GM12878 (cell line): ENCODE measurements around the gene ING5. TPM values are rescaled to one million over a fixed set of nuclear protein-coding genes. Genes with fewer than 3 reads are reported as not detected.

Source experiments
- ATAC-seq: fragments of 200-7000 bp; cut with Tn5 transposase; 3 replicates; pipeline ENCODE4 v1.9.1; 2020; ENCODE audit warnings: mild to moderate bottlenecking, moderate library complexity
- BruUV-seq: library from RNA; stranded (reverse); fragments of 400-500 nt; replicated peaks from 2 replicates; lab custom pipeline; 2021; lab: Mats Ljungman, UMichigan
- CTCF ChIA-PET: fragments of 300-600 bp; sonication (Branson Sonifier 250); formaldehyde crosslinking; extraction: SDS; loops from one replicate; lab custom pipeline; 2021; ENCODE audit warnings: inconsistent platforms; lab: Yijun Ruan, JAX
- POLR2A ChIA-PET: fragments of 350-600 bp; formaldehyde crosslinking; extraction: SDS; loops from one replicate; lab custom pipeline; 2021; ENCODE audit warnings: inconsistent platforms; lab: Charles Lee
- RAD21 ChIA-PET: fragments of 300-600 bp; sonication (Branson Sonifier 250); formaldehyde crosslinking; loops from one replicate; lab custom pipeline; 2023; ENCODE audit warnings: antibody characterized with exemption; ENCODE audit not compliant: unreplicated experiment; lab: Charles Lee
- SMC1A ChIA-PET: fragments of 300-600 bp; sonication (Branson Sonifier 250); formaldehyde crosslinking; loops from one replicate; lab custom pipeline; 2023; ENCODE audit not compliant: unreplicated experiment, uncharacterized antibody; lab: Charles Lee
- DNase-seq: peaks from one replicate; pipeline ENCODE4 v3.0.0-alpha.2; 2011; ENCODE audit warnings: low read depth, low spot score
- FAIRE-seq: peaks from 3 replicates; lab custom pipeline; 2011; peaks lifted over from hg19 to GRCh38; lab: Jason Lieb, UNC
- H2AFZ ChIP-seq: 2 replicates; pipeline ENCODE4 v1.6.0; 2011; ENCODE audit warnings: low read depth, low read length, control low read depth; ENCODE audit not compliant: control insufficient read depth
- H3K27ac ChIP-seq: 2 replicates; pipeline ENCODE4 v1.5.1; 2011; ENCODE audit warnings: control low read depth; ENCODE audit not compliant: control insufficient read depth, insufficient read depth
- H3K27me3 ChIP-seq, 2 experiments: replicated peaks in 1 of 2; 2 replicates each; pipeline versions ENCODE4 v1.6.0 to v1.6.1; 2011; ENCODE audit warnings: low read length in 1 of 2; ENCODE audit not compliant: control insufficient read depth in 2 of 2, insufficient read depth in 2 of 2
- H3K36me3 ChIP-seq, 2 experiments: 2 replicates each; pipeline ENCODE4 v1.5.1; 2011; ENCODE audit warnings: low read length in 1 of 2; ENCODE audit not compliant: control insufficient read depth in 2 of 2, insufficient read depth in 2 of 2
- H3K4me1 ChIP-seq: 2 replicates; pipeline ENCODE4 v1.6.1; 2011; ENCODE audit warnings: mild to moderate bottlenecking, low read length, moderate library complexity, mixed read lengths; ENCODE audit not compliant: control insufficient read depth, insufficient read depth
- H3K4me2 ChIP-seq: 2 replicates; pipeline ENCODE4 v1.6.0; 2011; ENCODE audit warnings: control low read depth; ENCODE audit not compliant: control insufficient read depth, insufficient read depth
- H3K4me3 ChIP-seq: fragments of 200-600 bp; sonication (generic); 2 replicates; pipeline ENCODE4 v1.5.1; 2016
- H3K79me2 ChIP-seq: 2 replicates; pipeline ENCODE4 v1.6.0; 2011; ENCODE audit warnings: low read length; ENCODE audit not compliant: control insufficient read depth, insufficient read depth
- H3K9ac ChIP-seq: 2 replicates; pipeline ENCODE4 v1.8.0; 2011; ENCODE audit warnings: low read length, control low read depth, mixed read lengths; ENCODE audit not compliant: control insufficient read depth, insufficient read depth
- H3K9me3 ChIP-seq: replicated peaks from 3 replicates; pipeline ENCODE4 v1.5.1; 2011; ENCODE audit warnings: mild to moderate bottlenecking, low read length; ENCODE audit not compliant: control insufficient read depth, insufficient read depth
- H4K20me1 ChIP-seq: 2 replicates; pipeline ENCODE4 v1.6.0; 2011; ENCODE audit not compliant: control insufficient read depth, insufficient read depth
- BACH1 ChIP-seq: fragments of 450-650 bp; IDR thresholded peaks from 2 replicates; pipeline ENCODE4 v1.6.1; 2017; ENCODE audit warnings: mild to moderate bottlenecking, borderline replicate concordance
- BCL3 ChIP-seq: IDR thresholded peaks from 2 replicates; pipeline ENCODE4 v1.6.1; 2011; ENCODE audit warnings: borderline replicate concordance, low read depth, mild to moderate bottlenecking, moderate library complexity, low read length; ENCODE audit not compliant: insufficient read depth, poor library complexity, severe bottlenecking
- CHD1 ChIP-seq: IDR thresholded peaks from 2 replicates; pipeline ENCODE4 v1.6.1; 2012; ENCODE audit warnings: low read depth, low read length, improper control_type of control experiment
- ESRRA ChIP-seq: IDR thresholded peaks from 2 replicates; pipeline ENCODE4 v1.6.1; 2012; ENCODE audit warnings: mild to moderate bottlenecking, low read length, improper control_type of control experiment
- FOXK2 ChIP-seq: fragments of 450-650 bp; IDR thresholded peaks from 2 replicates; pipeline ENCODE4 v1.6.1; 2017; ENCODE audit warnings: mild to moderate bottlenecking, moderate library complexity
- FOXM1 ChIP-seq: IDR thresholded peaks from 2 replicates; pipeline ENCODE4 v1.6.1; 2012; ENCODE audit warnings: low read depth, mild to moderate bottlenecking, inconsistent platforms, low read length, moderate library complexity
- GATAD2B ChIP-seq: fragments of 450-650 bp; conservative IDR thresholded peaks from 2 replicates; pipeline ENCODE4 v1.6.1; 2017; ENCODE audit warnings: low read depth, mild to moderate bottlenecking, moderate library complexity
- IRF5 ChIP-seq: fragments of 450-650 bp; IDR thresholded peaks from 2 replicates; pipeline ENCODE4 v1.6.1; 2017; ENCODE audit warnings: borderline replicate concordance
- JUND ChIP-seq: IDR thresholded peaks from 2 replicates; pipeline ENCODE4 v1.6.1; 2012; ENCODE audit warnings: low read depth, mild to moderate bottlenecking, low read length, improper control_type of control experiment, moderate library complexity
- LARP7 ChIP-seq: fragments of 450-650 bp; IDR thresholded peaks from 2 replicates; pipeline ENCODE4 v1.6.1; 2017; ENCODE audit warnings: mild to moderate bottlenecking
- NFIC ChIP-seq: IDR thresholded peaks from 2 replicates; pipeline ENCODE4 v1.6.1; 2012; ENCODE audit warnings: low read depth, mild to moderate bottlenecking, inconsistent platforms, low read length, moderate library complexity
- NFYB ChIP-seq: IDR thresholded peaks from 2 replicates; pipeline ENCODE4 v1.6.1; 2011; ENCODE audit warnings: low read depth, mild to moderate bottlenecking, low read length, improper control_type of control experiment, moderate library complexity; ENCODE audit not compliant: insufficient read depth
- NR2C1 ChIP-seq: fragments of 450-650 bp; IDR thresholded peaks from 2 replicates; pipeline ENCODE4 v1.6.1; 2017; ENCODE audit warnings: antibody characterized with exemption, mild to moderate bottlenecking, moderate library complexity
- RCOR1 ChIP-seq: conservative IDR thresholded peaks from 2 replicates; pipeline ENCODE4 v1.6.1; 2012; ENCODE audit warnings: low read depth, low read length, improper control_type of control experiment
- SMARCA5 ChIP-seq: fragments of 450-650 bp; IDR thresholded peaks from 2 replicates; pipeline ENCODE4 v1.6.1; 2017; ENCODE audit warnings: mild to moderate bottlenecking
- STAT1 ChIP-seq: fragments of 450-650 bp; conservative IDR thresholded peaks from 2 replicates; pipeline ENCODE4 v1.6.1; 2014; ENCODE audit warnings: antibody characterized with exemption, mild to moderate bottlenecking
- TCF7 ChIP-seq: IDR thresholded peaks from 2 replicates; pipeline ENCODE4 v1.6.1; 2014; ENCODE audit warnings: antibody characterized with exemption, borderline replicate concordance
- ZBTB11 ChIP-seq: fragments of 450-650 bp; formaldehyde crosslinking; IDR thresholded peaks from 2 replicates; pipeline ENCODE4 v1.5.0; 2022; ENCODE audit warnings: mild to moderate bottlenecking, missing genetic modification characterization
- ZNF217 ChIP-seq: fragments of 450-650 bp; IDR thresholded peaks from 2 replicates; pipeline ENCODE4 v1.6.1; 2017; ENCODE audit warnings: antibody characterized with exemption, mild to moderate bottlenecking
- WGBS: methylation state at CpG from one replicate; pipeline ENCODE4 v1.1.6; 2016; ENCODE audit warnings: low lambda C conversion rate; ENCODE audit not compliant: insufficient replicate concordance, insufficient coverage; ENCODE audit errors: missing lambda C conversion rate; 5-methylcytosine and 5-hydroxymethylcytosine counted together
- in situ Hi-C: fragments of 300-500 bp; cut with MboI; formaldehyde crosslinking; loops from 9 replicates; pipeline ENCODE4 v1.14.3; 2018; ENCODE audit warnings: mixed read lengths
- intact Hi-C: fragments of 100-400 bp; cut with micrococcal nuclease; formaldehyde crosslinking; loops from one replicate; pipeline ENCODE4 v1.14.2; 2022; ENCODE audit not compliant: unreplicated experiment
- polyA plus RNA-seq, 11 experiments: library from polyadenylated mRNA; depleted of rRNA in 4 of 11; unstranded in 6 of 11; stranded (reverse) in 5 of 11; fragments of >200 nt; fragmentation: Nextera tagmentation in 4 of 11; fragmentation: Illumina TruSeq in 1 of 11; extraction: Ambion mirVana in 4 of 11; extraction: Trizol in 1 of 11; gene quantifications; 1 replicate in 1 of 11; 2 replicates in 10 of 11; pipeline versions ENCODE4 v1.2.1 to v1.2.3, GENCODE V29; 2011 to 2016; ENCODE audit warnings: inconsistent platforms in 2 of 11, missing spikeins in 2 of 11, low read depth in 1 of 11
- total RNA-seq, 4 experiments: library from RNA; depleted of rRNA in 3 of 4; stranded (reverse); fragments of >200 nt in 3 of 4; fragmentation: Illumina TruSeq in 1 of 4; extraction: Trizol in 1 of 4; gene quantifications; 2 replicates each; pipeline versions ENCODE4 v1.2.1 to v1.2.3, GENCODE V29; 2013 to 2021

The ING5 gene
- total and polyA plus RNA-seq, 10 of the 15 experiments (the other 5 are each of a cell fraction or from before 2014, with no cell fraction given): 10.0 to 46.1 (median 27.2) TPM

DNA sequence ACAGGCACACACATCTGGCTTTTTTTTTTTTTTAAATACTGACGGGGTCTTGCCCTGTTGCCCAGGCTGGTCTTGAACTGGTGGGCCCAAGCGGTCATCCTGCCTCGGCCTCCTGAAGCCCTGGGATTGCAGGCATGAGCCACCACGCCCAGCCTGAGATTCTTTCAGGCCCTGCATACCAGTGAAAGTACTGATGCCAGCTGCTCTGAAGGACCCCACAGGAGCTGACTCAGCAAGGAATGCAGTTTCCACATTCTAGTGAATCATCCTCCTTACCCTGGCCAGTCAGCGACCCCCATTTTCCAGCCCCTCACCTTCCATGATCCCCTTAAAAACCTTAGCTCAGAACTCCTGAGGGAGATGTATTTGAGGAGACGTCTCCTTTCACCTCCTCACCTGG, 9.4 kb upstream of the ING5 start:
- FAIRE-seq (no peak), DNase-seq (no peak), ATAC-seq (no peak)
- no peaks in the 10 kb centered on the region for H4K20me1 ChIP-seq
- H3K4me3 ChIP-seq: no peak overlapping the region
- intact Hi-C loops (no loop called here), in situ Hi-C loops (no loop called here)
- SMC1A ChIA-PET: interaction anchor here (0.8 to 1.6 kb wide), 2 partner anchors 13 kb away, joined by 3 read pairs; no protein-coding TSS in a partner anchor
- CTCF ChIA-PET: interaction anchor here (1.1 to 1.3 kb wide), 2 partner anchors 11 to 186 kb away, joined by 3 to 4 read pairs; no protein-coding TSS in a partner anchor
- no peaks in the 10 kb centered on the region for H3K27me3 ChIP-seq
- H3K9me3 ChIP-seq: no peaks in the 10 kb centered on the region
- no peak overlapping the region for H3K27ac ChIP-seq
- POLR2A ChIA-PET: no interaction called here
- no peak overlapping the region for H3K9ac ChIP-seq
- peaks cover 15% of the 10 kb centered on the region for H3K79me2 ChIP-seq
- H2AFZ ChIP-seq: no peak overlapping the region
- H3K36me3 ChIP-seq: peaks cover 3 to 6% of the 10 kb centered on the region in 2 experiments; a peak in 3 of 4 replicates
- WGBS: 87% methylated on average over 6 of the region's 6 CpGs
- H3K4me2 ChIP-seq: no peak overlapping the region
- RAD21 ChIA-PET: no interaction called here
- H3K4me1 ChIP-seq: peaks cover 7% of the 10 kb centered on the region; the same call in 1 of the 2 replicates
- BruUV-seq: no TSS peak
- TF ChIP-seq NR2C1 (no peak), IRF5 (no peak), ZNF217 (no peak), JUND (no peak), ZBTB11 (CRISPR knock-in tag) (no peak), FOXM1 (no peak), FOXK2 (no peak), ESRRA (no peak), BCL3 (no peak), LARP7 (no peak), CHD1 (no peak), TCF7 (no peak), NFIC (no peak), RCOR1 (no peak), SMARCA5 (no peak), STAT1 (no peak), GATAD2B (no peak), NFYB (no peak), BACH1 (no peak)
